GM21526 (cell line): Measurements from ENCODE around the gene TGFBR2.

Experiments used
- ATAC-seq: cut with Tn5 transposase; IDR thresholded peaks from one replicate; pipeline ENCODE4 v1.9.1; 2021; ENCODE audit warnings: moderate library complexity; ENCODE audit not compliant: unreplicated experiment, low FRiP score

Gene TGFBR2

DNA sequence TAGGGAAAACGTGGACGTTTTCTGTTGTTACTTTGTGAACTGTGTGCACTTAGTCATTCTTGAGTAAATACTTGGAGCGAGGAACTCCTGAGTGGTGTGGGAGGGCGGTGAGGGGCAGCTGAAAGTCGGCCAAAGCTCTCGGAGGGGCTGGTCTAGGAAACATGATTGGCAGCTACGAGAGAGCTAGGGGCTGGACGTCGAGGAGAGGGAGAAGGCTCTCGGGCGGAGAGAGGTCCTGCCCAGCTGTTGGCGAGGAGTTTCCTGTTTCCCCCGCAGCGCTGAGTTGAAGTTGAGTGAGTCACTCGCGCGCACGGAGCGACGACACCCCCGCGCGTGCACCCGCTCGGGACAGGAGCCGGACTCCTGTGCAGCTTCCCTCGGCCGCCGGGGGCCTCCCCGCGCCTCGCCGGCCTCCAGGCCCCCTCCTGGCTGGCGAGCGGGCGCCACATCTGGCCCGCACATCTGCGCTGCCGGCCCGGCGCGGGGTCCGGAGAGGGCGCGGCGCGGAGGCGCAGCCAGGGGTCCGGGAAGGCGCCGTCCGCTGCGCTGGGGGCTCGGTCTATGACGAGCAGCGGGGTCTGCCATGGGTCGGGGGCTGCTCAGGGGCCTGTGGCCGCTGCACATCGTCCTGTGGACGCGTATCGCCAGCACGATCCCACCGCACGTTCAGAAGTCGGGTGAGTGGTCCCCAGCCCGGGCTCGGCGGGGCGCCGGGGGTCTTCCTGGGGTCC is at the start of gene TGFBR2:
TSS of gene TGFBR2 (plus strand) at position 301 of the 731 bp plus-strand sequence. CDS start at position 584, 283 bp downstream.
- peak; percentile 76 for ATAC-seq

DNA sequence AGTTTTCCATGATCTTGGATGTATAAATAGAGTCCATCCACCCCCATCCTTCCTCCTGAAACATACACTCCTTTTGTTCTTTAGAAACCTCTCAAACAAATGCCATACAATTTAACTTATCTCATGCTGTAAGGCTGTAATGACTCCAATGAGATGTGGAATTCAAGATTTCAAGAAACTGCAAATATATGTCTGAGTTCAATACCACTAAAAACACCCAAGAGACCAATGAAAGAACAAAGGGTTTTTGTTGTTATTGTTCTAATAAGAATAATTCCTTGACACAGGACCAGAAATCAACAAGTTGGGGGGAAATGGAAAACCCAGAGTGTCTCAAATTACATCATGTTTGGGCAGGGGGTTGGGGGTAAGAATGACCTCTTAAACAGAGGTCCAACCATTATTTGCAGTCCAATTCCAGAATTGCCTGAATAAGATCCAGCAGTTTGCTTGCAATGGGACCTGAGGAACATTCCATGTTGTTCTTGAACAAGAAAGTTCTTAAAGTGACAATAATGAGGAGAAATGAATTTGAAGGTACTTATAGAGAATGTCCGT is 48.6 kb upstream of the TGFBR2 start:
- no peak for ATAC-seq

DNA sequence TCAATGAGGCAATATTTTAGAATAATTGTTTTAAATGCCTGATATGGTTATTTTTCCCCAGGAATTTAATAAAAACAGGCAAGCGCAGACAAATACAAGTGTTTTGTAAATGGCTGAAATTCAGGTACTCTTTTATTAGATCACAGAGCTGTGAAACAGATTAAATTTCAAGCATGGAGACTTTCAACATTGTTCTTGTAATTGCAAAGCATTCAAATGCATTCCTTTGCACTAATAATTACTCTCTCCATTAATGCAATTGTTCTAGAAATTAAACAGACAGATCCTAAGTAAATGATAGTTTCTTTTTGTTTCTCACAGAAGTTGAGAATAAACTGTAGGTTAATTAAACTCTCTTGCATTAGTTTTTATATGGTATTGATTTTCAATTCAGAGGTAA is 42.4 kb upstream of the TGFBR2 start:
- no peak for ATAC-seq

DNA sequence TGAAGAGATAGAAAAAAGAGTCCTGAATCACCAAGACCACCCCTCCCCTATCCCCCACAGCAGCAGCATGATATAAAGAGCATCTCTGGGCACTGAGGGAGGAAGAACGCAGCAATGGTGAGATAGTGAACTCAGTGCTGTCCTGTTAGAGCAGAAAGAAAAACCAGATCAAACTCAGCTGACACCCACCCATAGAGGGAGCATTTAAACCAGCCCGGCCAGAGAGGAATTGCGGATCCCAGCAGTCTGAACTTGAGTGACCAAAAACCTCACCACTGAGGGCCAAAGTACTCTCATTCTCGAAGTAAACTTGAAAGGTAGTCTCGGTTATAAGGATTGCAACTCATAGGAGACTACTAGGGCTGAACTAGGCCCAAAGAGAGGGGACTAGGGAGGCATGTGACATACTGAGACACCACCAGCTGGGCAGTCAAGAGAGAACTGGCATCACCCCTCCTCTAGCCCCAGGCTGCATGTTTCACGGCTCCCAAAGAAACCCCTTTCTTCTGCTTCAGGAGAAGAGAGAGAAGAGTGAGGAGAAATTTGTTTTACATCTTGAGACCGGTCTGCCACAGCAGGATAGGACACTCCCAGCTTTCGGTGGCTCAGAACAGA is 39.2 kb upstream of the TGFBR2 start:
- no peak for ATAC-seq

DNA sequence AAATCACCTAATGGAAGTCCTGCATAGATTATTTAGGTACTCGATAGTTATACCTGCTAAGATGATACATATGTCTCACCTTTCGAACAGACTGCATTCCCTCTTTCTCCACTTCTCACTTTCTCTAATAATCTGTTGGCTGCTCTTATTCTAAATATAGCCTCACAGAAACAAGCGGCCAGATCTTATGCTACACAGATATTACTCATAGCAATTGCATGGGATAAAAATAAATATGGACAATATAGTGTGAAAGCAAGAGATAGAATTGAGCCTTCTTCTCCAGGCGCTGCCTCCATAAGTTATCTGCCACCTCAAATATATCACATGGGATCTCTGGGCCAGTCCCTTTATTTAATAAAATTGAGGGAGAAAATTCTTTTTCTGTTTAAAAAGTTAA is 29.5 kb upstream of the TGFBR2 start:
- no peak for ATAC-seq

DNA sequence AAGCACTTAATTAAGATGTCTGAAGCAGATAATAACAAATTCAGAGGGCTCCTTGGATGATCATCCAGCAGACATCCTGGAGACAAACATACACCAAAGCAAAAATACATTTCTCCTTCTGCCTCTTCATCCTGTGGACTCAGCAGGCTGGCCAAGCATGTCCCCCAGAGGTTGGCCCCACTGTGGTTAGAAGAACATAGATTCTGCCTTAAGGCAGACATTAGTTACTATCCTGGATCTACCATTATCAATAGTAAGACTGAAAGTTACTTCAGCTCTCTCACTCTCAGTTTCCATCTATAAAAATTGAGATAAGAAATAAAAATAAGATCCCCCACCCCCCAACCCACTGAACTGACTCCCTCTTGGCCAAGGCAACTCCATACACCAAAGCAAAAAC is 28.6 kb upstream of the TGFBR2 start:
- peak; percentile 94 for ATAC-seq

DNA sequence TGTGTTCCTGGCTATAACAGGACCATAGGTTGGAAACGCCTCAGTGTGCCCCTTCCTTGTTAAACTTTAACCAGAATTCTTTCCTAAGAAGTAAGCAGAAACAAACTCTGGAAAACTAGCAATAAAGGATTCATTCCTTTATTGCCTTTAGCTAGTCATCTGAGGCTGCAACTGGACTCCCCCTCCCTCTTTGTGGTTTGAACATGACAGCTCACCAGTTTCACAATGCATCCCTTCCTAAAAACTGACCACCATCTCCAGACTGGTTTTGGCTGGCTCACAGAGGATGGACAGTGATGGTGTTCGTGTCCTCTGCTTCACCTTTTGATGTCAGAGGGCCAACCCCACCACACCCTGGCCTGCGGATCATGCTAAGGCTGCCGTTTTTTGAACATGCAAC is 27.9 kb upstream of the TGFBR2 start:
- ATAC-seq: no peak

DNA sequence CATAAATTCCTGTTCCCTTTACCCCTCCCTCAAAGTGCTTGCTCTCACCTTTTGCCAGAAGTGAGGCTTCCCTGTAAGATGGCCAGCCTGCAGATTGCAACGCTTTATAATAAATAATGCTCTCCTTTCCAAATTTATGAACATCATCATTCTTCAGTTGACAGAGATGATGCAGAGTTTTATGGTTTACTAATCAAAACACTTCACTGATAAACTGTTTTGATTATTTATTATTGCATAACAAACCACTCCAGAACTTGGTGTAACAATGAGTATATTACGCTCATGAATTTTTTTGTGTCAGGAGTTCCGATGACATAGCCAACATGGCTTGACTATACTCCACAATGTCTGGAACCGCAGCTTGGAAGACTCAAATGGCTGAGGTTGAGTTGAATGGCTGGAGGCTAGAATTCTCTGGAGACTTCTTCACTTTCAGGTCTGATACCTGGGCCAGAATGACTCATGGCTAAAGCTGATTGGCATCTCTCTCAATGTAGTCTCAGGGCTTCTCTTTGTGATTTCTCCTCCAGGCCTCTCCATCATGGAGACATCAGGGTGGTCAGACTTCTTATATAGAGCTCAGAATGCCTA is 27.3 kb upstream of the TGFBR2 start:
- no peak for ATAC-seq

DNA sequence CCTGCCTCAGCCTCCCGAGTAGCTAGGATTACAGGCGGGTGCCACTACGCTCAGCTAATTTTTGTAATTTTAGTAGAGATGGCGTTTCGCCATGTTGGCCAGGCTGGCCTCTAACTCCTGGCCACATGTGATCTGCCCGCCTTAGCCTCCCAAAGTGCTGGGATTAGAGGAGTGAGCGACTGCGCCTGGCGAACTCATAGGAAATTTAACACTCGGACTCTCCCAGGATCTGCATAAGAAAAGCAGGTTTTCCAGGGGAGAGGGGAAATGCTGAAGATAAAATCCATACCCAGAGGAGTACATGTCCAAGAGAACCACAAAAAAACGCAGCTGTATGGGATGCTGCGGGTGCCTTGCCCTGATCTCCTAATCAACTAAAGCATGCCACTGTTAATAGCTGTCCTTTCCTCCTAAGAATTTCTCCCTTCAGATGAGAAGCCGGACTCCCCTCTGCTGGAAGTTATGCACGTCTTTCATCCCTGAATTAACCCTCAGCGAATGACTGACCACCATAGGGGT is 25.3 kb upstream of the TGFBR2 start:
- ATAC-seq: no peak

DNA sequence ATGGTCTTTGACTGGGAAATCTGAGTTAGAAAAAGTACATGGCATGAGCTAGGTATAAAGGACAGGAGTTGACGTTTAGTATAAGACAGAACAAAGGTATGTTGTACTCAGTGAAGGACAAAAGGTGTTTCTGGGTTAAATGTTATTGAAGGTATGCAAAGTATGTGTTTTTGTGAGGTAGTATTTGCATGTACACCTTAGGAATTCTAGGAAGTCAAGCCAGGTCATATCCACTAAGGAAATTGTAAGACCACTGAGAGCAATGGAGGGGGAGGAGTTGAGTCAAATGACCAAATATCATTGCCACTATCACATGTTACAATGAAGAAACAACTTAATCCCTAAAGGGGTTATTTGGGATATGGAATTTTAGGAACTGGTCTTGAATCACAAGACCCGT is 24.4 kb upstream of the TGFBR2 start:
- no peak for ATAC-seq

DNA sequence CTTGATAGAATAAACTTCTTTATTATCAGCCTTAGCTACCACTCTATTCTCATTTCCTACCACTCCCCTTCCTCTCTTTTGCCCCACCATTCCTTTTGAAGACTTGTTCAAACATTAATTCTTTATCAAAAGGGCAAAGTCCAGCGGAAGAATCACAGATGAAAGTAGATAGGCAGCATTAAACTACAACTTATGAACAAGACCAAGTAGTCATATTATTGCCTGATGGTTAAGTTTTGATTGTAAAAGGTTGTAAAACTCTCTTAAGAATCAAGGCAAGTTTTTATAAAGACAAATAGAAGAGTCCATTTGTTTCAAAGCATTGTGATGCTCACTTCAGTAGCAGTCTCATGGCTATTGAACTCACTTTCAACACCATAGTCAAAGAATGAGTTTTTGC is 22.4 kb upstream of the TGFBR2 start:
- ATAC-seq: no peak

DNA sequence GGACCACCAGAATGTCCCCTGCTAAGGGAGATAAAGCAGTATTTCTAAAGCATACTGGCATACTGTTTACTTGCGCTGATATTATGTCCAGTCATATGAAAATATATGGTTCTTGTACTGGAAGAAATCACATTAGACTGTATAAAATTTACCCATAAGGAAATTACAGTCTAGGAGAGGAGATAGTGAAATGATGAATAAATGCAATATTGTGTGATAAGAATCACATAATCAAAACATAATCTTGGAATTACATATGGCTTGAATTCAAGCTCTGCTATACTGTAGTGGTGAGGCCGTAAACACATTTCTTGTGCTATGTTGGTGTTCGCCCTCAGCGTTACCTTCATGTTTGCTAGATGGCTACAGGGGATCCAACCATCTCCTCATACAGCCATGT is 20.7 kb upstream of the TGFBR2 start:
- no peak for ATAC-seq

DNA sequence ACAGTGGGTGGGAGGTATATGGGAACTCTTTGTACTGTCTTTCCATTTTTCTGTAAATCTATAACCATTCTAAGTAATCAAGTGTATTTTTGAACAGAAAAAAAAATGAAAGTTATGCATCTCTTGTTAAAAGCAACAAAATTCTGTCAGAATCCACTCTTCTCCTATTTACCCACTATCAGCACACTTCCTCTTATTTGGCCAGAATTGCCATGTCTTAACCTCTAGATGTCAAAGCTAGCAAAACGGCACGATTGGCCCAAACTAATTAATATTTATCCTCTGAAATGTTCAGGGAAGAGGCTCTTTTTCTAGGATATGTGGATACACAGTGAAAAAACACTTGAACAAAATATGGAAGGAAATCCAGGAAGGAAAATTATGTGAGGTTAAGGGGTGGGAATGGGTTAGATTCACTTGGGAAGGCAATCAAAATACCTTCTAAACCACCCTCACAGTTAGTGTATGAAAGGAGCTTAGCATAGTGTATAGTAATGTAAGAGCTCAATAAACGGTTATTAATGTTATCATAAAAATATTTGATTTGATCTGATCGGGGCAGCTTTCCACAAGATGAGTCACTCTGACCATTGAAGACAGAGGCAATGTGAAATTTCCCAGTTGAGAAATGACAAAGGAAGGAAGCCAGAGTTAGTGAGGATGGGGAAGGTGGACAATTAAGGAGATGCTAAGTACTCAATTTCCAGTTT is 20.1 kb upstream of the TGFBR2 start:
- ATAC-seq: no peak

DNA sequence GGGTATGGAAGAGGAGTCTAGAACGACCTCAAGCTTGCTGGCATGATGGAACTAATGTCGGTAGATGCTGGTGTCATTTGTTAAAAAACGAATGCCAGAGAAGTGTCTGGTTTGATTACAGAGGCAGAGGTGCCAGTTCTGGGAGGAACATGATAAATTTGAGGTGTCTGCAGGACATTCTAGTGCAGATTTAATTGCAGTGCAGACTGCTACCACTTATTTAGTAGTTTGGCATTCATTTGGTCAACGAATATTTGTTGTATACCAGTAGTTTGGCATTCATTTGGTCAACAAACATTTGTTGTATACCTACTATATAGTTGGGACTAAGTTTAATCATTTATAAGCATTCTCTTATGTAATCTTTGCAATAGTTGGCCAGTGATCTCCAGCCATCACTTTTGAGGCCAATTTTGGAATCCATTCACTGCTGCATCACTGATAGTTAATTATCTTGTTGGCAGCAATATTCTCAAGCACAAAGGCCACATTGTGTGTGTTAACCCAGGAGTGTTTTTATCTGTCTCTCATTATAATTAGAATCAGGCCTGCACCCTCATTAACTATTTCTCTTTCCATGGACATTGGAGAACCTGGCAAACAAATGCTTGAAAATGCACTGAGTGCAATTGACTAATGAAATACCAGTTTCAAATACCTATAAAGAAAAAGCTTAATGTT is 19.5 kb upstream of the TGFBR2 start:
- no peak for ATAC-seq

DNA sequence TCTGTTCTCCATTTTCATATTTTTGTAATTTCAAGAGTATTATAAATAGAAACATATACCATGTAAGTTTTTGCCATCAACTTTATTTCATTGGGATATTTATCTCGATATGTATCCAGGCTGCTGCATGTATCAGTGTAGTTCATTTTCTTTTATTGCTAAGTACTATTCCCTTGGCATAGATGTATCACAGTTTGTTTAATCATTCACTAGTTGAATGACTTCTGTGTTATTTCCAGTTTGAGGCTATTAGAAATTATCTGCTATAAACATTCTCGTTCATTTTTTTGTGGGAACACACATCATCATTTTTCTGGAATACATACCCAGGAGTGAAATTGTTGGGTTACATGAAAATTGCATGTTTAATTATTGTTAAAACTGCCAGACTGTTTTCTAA is 18.5 kb upstream of the TGFBR2 start:
- no peak for ATAC-seq

DNA sequence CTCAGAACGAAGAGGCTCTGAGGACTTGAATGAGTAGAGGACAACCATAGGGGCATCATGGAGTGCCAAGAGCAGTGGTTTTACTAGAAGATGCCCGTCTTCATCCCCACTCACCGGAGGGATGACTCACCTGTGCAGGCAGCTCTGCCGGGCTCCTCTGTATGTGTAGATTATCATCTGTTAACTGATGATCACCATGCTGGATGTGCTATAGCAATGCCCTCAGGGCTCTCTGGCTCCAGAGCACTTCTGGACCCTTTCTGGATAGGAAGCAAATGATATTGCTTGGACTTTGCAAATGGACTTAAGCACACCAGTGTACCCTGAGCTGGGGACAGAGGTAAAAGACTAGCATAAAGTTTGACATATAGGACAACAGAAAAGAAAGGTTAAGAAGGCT is 10.2 kb upstream of the TGFBR2 start:
- no peak for ATAC-seq

DNA sequence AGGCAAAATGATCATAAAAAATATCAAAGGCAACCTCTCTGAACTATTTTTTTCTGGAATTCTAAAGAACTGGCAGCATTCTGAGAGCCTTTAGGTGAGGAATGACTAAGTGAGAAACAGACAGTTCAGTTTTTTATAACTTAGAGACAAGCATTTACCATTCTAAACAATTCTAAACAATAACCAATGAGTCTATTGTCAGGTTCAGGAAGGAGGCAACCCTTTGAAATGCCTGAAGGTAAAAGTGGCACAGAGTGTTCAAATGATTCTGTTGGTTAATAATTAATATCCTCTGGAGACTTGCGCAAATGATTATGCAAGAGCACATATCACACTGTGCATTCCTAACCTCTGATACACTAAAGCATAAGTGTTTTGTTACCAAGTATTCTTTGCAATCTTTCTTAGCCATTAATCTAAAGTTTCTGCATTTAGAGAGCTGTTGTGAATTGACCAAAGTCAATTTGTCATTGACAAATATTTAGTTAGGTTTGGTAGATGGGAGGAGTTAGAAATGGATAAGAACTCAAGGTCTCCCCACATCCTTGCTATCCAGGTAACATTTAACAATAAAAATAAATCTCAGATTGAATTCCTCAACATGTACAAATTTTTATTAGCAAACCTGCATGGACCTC is 9.2 kb upstream of the TGFBR2 start:
- no peak for ATAC-seq

DNA sequence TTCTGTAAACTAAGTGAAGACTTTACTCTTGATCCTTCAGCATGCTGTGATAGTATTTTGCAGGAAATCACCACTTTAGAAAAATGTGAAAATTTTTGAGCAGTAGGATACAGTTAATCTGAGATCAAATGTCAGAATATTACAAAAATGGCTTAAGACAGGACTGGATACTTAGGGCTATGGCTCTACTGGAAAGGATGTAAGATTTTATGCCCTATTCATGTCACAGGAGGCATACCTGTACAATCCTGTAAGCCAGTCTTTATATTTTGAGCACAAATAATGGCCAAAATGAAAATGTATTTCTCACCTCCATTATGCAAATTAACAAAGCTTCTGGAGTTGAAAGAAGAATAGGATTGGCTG is 8.6 kb upstream of the TGFBR2 start:
- no peak for ATAC-seq

DNA sequence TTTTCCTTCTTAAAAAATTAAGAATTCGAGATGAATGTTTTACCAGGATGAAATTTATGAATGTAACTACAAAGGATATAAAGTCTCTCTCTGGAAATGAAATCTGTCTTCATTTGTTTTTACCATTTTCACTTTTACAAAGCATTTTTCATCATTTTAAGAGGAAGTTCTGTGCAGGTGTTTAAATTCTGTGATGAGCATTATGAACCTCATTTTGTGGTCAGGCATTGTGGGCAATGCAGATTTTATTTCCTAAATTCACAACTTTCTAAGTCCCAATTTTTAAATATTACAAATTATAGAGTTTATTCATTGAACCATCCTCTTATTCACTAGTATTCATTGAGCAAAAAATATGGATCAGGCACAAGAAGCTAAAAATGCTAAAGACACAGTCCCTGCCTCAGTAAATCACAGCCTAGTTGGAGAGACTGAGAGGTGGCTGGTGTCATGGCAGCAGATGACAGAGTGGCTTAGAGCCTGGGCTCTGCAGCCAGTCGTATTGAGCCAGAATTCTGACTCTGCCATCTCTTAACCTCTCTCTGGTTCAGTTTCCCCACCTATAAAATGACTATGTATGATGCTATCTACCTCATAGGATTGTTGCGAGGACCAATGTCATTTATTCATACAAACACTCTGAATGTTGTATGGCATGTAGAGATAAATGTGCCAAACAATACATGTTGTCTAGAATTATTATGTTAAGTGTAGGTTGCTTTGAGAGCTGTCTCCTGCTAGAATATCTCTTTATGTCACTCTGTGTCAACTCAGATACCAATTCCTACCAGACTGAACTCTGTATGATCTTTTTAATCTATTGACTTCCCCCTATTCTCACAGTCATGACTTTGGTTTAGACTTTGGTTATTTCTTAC is 7.5 kb upstream of the TGFBR2 start:
- no peak for ATAC-seq
